Stimulated activated naive B cell treated with anti-CD40 and anti-IgM and Interleukin-4, amounts not matched to agents 10 μg/mL and 1 μg/mL and 100 μg/mL, for 72 hours (primary cell): Measurements from ENCODE around the gene OR2A42.
"Not testable (repeated sequence)": the region's sequence is repeated elsewhere in the genome, so short reads cannot be mapped to it uniquely, and the experiment has no call there.

Experiments used
- ATAC-seq, 2 donors: fragments of 150-1000 bp; cut with Tn5 transposase; replicated peaks; 2 replicates each; pipeline ENCODE4 v1.10.0; 2021; ENCODE audit warnings: moderate library complexity in 1 of 2
- DNase-seq: peaks from one replicate; pipeline ENCODE4 v3.0.0; 2021
- H3K27ac Mint-ChIP-seq: one replicate; pipeline ENCODE4 v1.8.0; 2022; ENCODE audit warnings: mild to moderate bottlenecking, mixed read lengths
- H3K27me3 Mint-ChIP-seq, 2 donors: one replicate each; pipeline ENCODE4 v1.8.0; 2022; ENCODE audit warnings: mixed read lengths in 2 of 2
- H3K36me3 Mint-ChIP-seq, 2 donors: one replicate each; pipeline ENCODE4 v1.8.0; 2022; ENCODE audit warnings: mixed read lengths in 2 of 2, mild to moderate bottlenecking in 1 of 2
- H3K4me1 Mint-ChIP-seq, 2 donors: one replicate each; pipeline ENCODE4 v1.8.0; 2022; ENCODE audit warnings: mixed read lengths in 2 of 2, mild to moderate bottlenecking in 1 of 2
- H3K4me3 Mint-ChIP-seq, 2 donors: one replicate each; pipeline ENCODE4 v1.8.0; 2022; ENCODE audit warnings: mild to moderate bottlenecking in 2 of 2, mixed read lengths in 2 of 2, moderate library complexity in 1 of 2
- H3K9me3 Mint-ChIP-seq, 2 donors: one replicate each; pipeline ENCODE4 v1.8.0; 2022; ENCODE audit warnings: mixed read lengths in 2 of 2, mild to moderate bottlenecking in 1 of 2

The OR2A42 gene

GRCh38 chr7:144246967-144247366, 7.6 kb upstream of the OR2A42 start:
- not testable (repeated sequence) for DNase-seq, H3K4me3 Mint-ChIP-seq, H3K4me1 Mint-ChIP-seq, ATAC-seq, H3K27ac Mint-ChIP-seq, H3K27me3 Mint-ChIP-seq, H3K9me3 Mint-ChIP-seq, H3K36me3 Mint-ChIP-seq

- H3K4me3 Mint-ChIP-seq, H3K36me3 Mint-ChIP-seq, H3K9me3 Mint-ChIP-seq, H3K27ac Mint-ChIP-seq, DNase-seq, H3K4me1 Mint-ChIP-seq, H3K27me3 Mint-ChIP-seq, ATAC-seq: not testable (repeated sequence)
Measured at GRCh38 chr7:144245372-144245771, 6.0 kb upstream of the OR2A42 start.

- H3K4me3 Mint-ChIP-seq, DNase-seq, H3K9me3 Mint-ChIP-seq, ATAC-seq, H3K36me3 Mint-ChIP-seq, H3K4me1 Mint-ChIP-seq, H3K27ac Mint-ChIP-seq, H3K27me3 Mint-ChIP-seq: not testable (repeated sequence)
Measured at GRCh38 chr7:144238530-144239082, 799 bp downstream of the OR2A42 start.

- H3K4me3 Mint-ChIP-seq, DNase-seq, H3K4me1 Mint-ChIP-seq, H3K9me3 Mint-ChIP-seq, H3K36me3 Mint-ChIP-seq, H3K27me3 Mint-ChIP-seq, ATAC-seq, H3K27ac Mint-ChIP-seq: not testable (repeated sequence)
Measured at GRCh38 chr7:144233039-144233438, 6.4 kb downstream of the OR2A42 start.

GRCh38 chr7:144231027-144231426, 8.4 kb downstream of the OR2A42 start:
- H3K27me3 Mint-ChIP-seq, H3K9me3 Mint-ChIP-seq, H3K4me3 Mint-ChIP-seq, DNase-seq, H3K27ac Mint-ChIP-seq, H3K4me1 Mint-ChIP-seq, H3K36me3 Mint-ChIP-seq: not testable (repeated sequence)
- ATAC-seq, result peak; percentile 57 to 77

- not testable (repeated sequence) for H3K4me1 Mint-ChIP-seq, H3K36me3 Mint-ChIP-seq, H3K27me3 Mint-ChIP-seq, H3K27ac Mint-ChIP-seq, H3K9me3 Mint-ChIP-seq, H3K4me3 Mint-ChIP-seq, DNase-seq
- peak; percentile 56 to 70 for ATAC-seq
Measured at GRCh38 chr7:144228810-144229209, 10.6 kb downstream of the OR2A42 start.

GRCh38 chr7:144226866-144227265, 12.5 kb downstream of the OR2A42 start:
- not testable (repeated sequence) for H3K27ac Mint-ChIP-seq, DNase-seq, H3K4me1 Mint-ChIP-seq, H3K4me3 Mint-ChIP-seq, H3K9me3 Mint-ChIP-seq, H3K36me3 Mint-ChIP-seq, ATAC-seq, H3K27me3 Mint-ChIP-seq

- not testable (repeated sequence) for H3K9me3 Mint-ChIP-seq, DNase-seq, H3K36me3 Mint-ChIP-seq, H3K27ac Mint-ChIP-seq, H3K4me3 Mint-ChIP-seq, H3K4me1 Mint-ChIP-seq, H3K27me3 Mint-ChIP-seq
- ATAC-seq, result peak; percentile 61 to 73
Measured at GRCh38 chr7:144223675-144224074, 15.7 kb downstream of the OR2A42 start.

GRCh38 chr7:144220531-144220930, 18.9 kb downstream of the OR2A42 start:
- H3K9me3 Mint-ChIP-seq, ATAC-seq, DNase-seq, H3K36me3 Mint-ChIP-seq, H3K27ac Mint-ChIP-seq, H3K4me3 Mint-ChIP-seq, H3K4me1 Mint-ChIP-seq, H3K27me3 Mint-ChIP-seq: not testable (repeated sequence)

- DNase-seq, H3K4me3 Mint-ChIP-seq, H3K36me3 Mint-ChIP-seq, H3K4me1 Mint-ChIP-seq, H3K27me3 Mint-ChIP-seq, H3K27ac Mint-ChIP-seq, H3K9me3 Mint-ChIP-seq: not testable (repeated sequence)
- peak; percentile 72 to 74 for ATAC-seq
Measured at GRCh38 chr7:144219149-144219548, 20.3 kb downstream of the OR2A42 start.

GRCh38 chr7:144218581-144218980, 20.8 kb downstream of the OR2A42 start:
- DNase-seq, H3K36me3 Mint-ChIP-seq, H3K27me3 Mint-ChIP-seq, H3K4me1 Mint-ChIP-seq, H3K27ac Mint-ChIP-seq, H3K4me3 Mint-ChIP-seq, H3K9me3 Mint-ChIP-seq: not testable (repeated sequence)
- ATAC-seq, result peak in 1 of 2 donors; percentile 10

GRCh38 chr7:144217200-144217599, 22.2 kb downstream of the OR2A42 start:
- not testable (repeated sequence) for H3K27me3 Mint-ChIP-seq, H3K36me3 Mint-ChIP-seq, H3K4me3 Mint-ChIP-seq, ATAC-seq, H3K4me1 Mint-ChIP-seq, DNase-seq, H3K9me3 Mint-ChIP-seq, H3K27ac Mint-ChIP-seq

- H3K27ac Mint-ChIP-seq, H3K36me3 Mint-ChIP-seq, H3K4me3 Mint-ChIP-seq, H3K4me1 Mint-ChIP-seq, ATAC-seq, H3K27me3 Mint-ChIP-seq, H3K9me3 Mint-ChIP-seq, DNase-seq: not testable (repeated sequence)
Measured at GRCh38 chr7:144205306-144205705, 34.1 kb downstream of the OR2A42 start.

- not testable (repeated sequence) for H3K4me3 Mint-ChIP-seq, H3K27ac Mint-ChIP-seq, H3K4me1 Mint-ChIP-seq, ATAC-seq, H3K36me3 Mint-ChIP-seq, H3K27me3 Mint-ChIP-seq, DNase-seq, H3K9me3 Mint-ChIP-seq
Measured at GRCh38 chr7:144203086-144203485, 36.3 kb downstream of the OR2A42 start.

- not testable (repeated sequence) for H3K4me3 Mint-ChIP-seq, H3K27ac Mint-ChIP-seq, DNase-seq, H3K36me3 Mint-ChIP-seq, H3K27me3 Mint-ChIP-seq, H3K9me3 Mint-ChIP-seq
- ATAC-seq, result peak; percentile 31 to 35
- H3K4me1 Mint-ChIP-seq, result peaks cover 4 to 13% of the 10 kb centered on the region in 2 donors
Measured at GRCh38 chr7:144201978-144202377, 37.4 kb downstream of the OR2A42 start.

- H3K36me3 Mint-ChIP-seq, ATAC-seq, H3K9me3 Mint-ChIP-seq, H3K4me3 Mint-ChIP-seq, DNase-seq, H3K27me3 Mint-ChIP-seq, H3K27ac Mint-ChIP-seq: not testable (repeated sequence)
- H3K4me1 Mint-ChIP-seq, result peaks cover 4 to 13% of the 10 kb centered on the region in 2 donors
Measured at GRCh38 chr7:144198934-144199333, 40.5 kb downstream of the OR2A42 start.
